Measurements from ENCODE around the gene PNMA3. TPM values are rescaled to one million over a fixed set of nuclear protein-coding genes. Genes with fewer than 3 reads are reported as not detected.
"Not testable (repeated sequence)": the region's sequence is repeated elsewhere in the genome, so short reads cannot be mapped to it uniquely, and the experiment has no call there.

PNMA3 gene
- total RNA-seq, 1 donor from 2014 or later: not detected

- DNase-seq (ENCODE audit: low read depth): no peak
- Histone ChIP-seq H3K36me3 (ENCODE audit: control insufficient read depth, insufficient read depth, low read length) (no peaks in the 10 kb centered on the region), H3K4me3 (ENCODE audit: low read depth, low read length) (no peak overlapping the region), H3K27me3 (ENCODE audit: control insufficient read depth, insufficient read depth, low read length) (no peaks in the 10 kb centered on the region)
- TF ChIP-seq CTCF (IDR thresholded peaks at IDR 0.05; ENCODE audit: insufficient read depth, low read length, severe bottlenecking): no peak
- FAIRE-seq: no peak
Measured at GRCh38 chrX:153065389-153065788, 9.1 kb downstream of the PNMA3 start.

GRCh38 chrX:153066402-153066801 lies 10.1 kb downstream of the PNMA3 start:
- H3K4me3 ChIP-seq (ENCODE audit: low read depth, low read length); FAIRE-seq: not testable (repeated sequence)

GRCh38 chrX:153071909-153072583 lies 15.8 kb downstream of the PNMA3 start, which contains the start of gene PNMA6A:
Gene PNMA6A (plus strand): TSS chrX:153072454. CDS start chrX:153073063, 609 bp downstream.
- H3K4me3 ChIP-seq (ENCODE audit: low read depth, low read length); FAIRE-seq; H3K27me3 ChIP-seq (ENCODE audit: control insufficient read depth, insufficient read depth, low read length); DNase-seq (ENCODE audit: low read depth); H3K36me3 ChIP-seq (ENCODE audit: control insufficient read depth, insufficient read depth, low read length): not testable (repeated sequence)

More at GRCh38 chrX:153066402-153066801, 10.1 kb downstream of the PNMA3 start:
- H3K36me3 ChIP-seq (ENCODE audit: control insufficient read depth, insufficient read depth, low read length); DNase-seq (ENCODE audit: low read depth); H3K27me3 ChIP-seq (ENCODE audit: control insufficient read depth, insufficient read depth, low read length): not testable (repeated sequence)

GRCh38 chrX:153073331-153073730 lies 17.1 kb downstream of the PNMA3 start:
- H3K27me3 ChIP-seq (ENCODE audit: control insufficient read depth, insufficient read depth, low read length); DNase-seq (ENCODE audit: low read depth); H3K4me3 ChIP-seq (ENCODE audit: low read depth, low read length); FAIRE-seq; H3K36me3 ChIP-seq (ENCODE audit: control insufficient read depth, insufficient read depth, low read length): not testable (repeated sequence)

GRCh38 chrX:153074262-153074899 lies 18.1 kb downstream of the PNMA3 start:
- H3K4me3 ChIP-seq (ENCODE audit: low read depth, low read length): no peak overlapping the region
- no peak for TF ChIP-seq CTCF (IDR thresholded peaks at IDR 0.05; ENCODE audit: insufficient read depth, low read length, severe bottlenecking)
- DNase-seq (ENCODE audit: low read depth) (no peak), FAIRE-seq (no peak)
- H3K36me3 ChIP-seq (ENCODE audit: control insufficient read depth, insufficient read depth, low read length): no peaks in the 10 kb centered on the region
- no peaks in the 10 kb centered on the region for H3K27me3 ChIP-seq (ENCODE audit: control insufficient read depth, insufficient read depth, low read length)

GRCh38 chrX:153074935-153075334 lies 18.7 kb downstream of the PNMA3 start:
- Histone ChIP-seq H3K27me3 (ENCODE audit: control insufficient read depth, insufficient read depth, low read length) (no peaks in the 10 kb centered on the region), H3K36me3 (ENCODE audit: control insufficient read depth, insufficient read depth, low read length) (no peaks in the 10 kb centered on the region), H3K4me3 (ENCODE audit: low read depth, low read length) (no peak overlapping the region)
- no peak for DNase-seq (ENCODE audit: low read depth)
- FAIRE-seq: no peak
- no peak for TF ChIP-seq CTCF (IDR thresholded peaks at IDR 0.05; ENCODE audit: insufficient read depth, low read length, severe bottlenecking)

GRCh38 chrX:153075366-153075765 lies 19.1 kb downstream of the PNMA3 start:
- no peak for DNase-seq (ENCODE audit: low read depth)
- Histone ChIP-seq H3K27me3 (ENCODE audit: control insufficient read depth, insufficient read depth, low read length) (no peaks in the 10 kb centered on the region), H3K36me3 (ENCODE audit: control insufficient read depth, insufficient read depth, low read length) (no peaks in the 10 kb centered on the region), H3K4me3 (ENCODE audit: low read depth, low read length) (no peak overlapping the region)
- FAIRE-seq: no peak
- no peak for TF ChIP-seq CTCF (IDR thresholded peaks at IDR 0.05; ENCODE audit: insufficient read depth, low read length, severe bottlenecking)

GRCh38 chrX:153077437-153078135 lies 21.3 kb downstream of the PNMA3 start:
- not testable (repeated sequence) for H3K4me3 ChIP-seq (ENCODE audit: low read depth, low read length); H3K36me3 ChIP-seq (ENCODE audit: control insufficient read depth, insufficient read depth, low read length); H3K27me3 ChIP-seq (ENCODE audit: control insufficient read depth, insufficient read depth, low read length); FAIRE-seq; DNase-seq (ENCODE audit: low read depth)

GRCh38 chrX:153083238-153083923 lies 27.1 kb downstream of the PNMA3 start:
- not testable (repeated sequence) for DNase-seq (ENCODE audit: low read depth); FAIRE-seq; H3K36me3 ChIP-seq (ENCODE audit: control insufficient read depth, insufficient read depth, low read length); H3K4me3 ChIP-seq (ENCODE audit: low read depth, low read length); H3K27me3 ChIP-seq (ENCODE audit: control insufficient read depth, insufficient read depth, low read length)
